K562 (cell line): Measurements from ENCODE around the gene TTC28. TPM values are rescaled to one million over a fixed set of nuclear protein-coding genes. Genes with fewer than 3 reads are reported as not detected.

ENCODE experiments used
- ATAC-seq: fragments of 200-7000 bp; cut with Tn5 transposase; 3 replicates; pipeline ENCODE4 v1.9.1; 2020; ENCODE audit warnings: moderate library complexity
- BruUV-seq: library from RNA; stranded (reverse); fragments of 400-500 nt; replicated peaks from 2 replicates; lab custom pipeline; 2021; lab: Mats Ljungman, UMichigan
- CTCF ChIA-PET: fragments of 300-600 bp; formaldehyde crosslinking; extraction: SDS; loops from one replicate; lab custom pipeline; 2021; ENCODE audit warnings: low intra/inter-chr PET ratio; lab: Yijun Ruan, JAX
- POLR2A ChIA-PET: fragments of 300-600, 350-650 bp; sonication (Branson Sonifier 250); formaldehyde crosslinking; extraction: SDS; loops from one replicate; lab custom pipeline; 2021; ENCODE audit warnings: antibody characterized with exemption, inconsistent platforms; lab: Yijun Ruan, JAX
- DNase-seq, 4 experiments: peaks; one replicate each; pipeline versions ENCODE4 v3.0.0 to v3.0.0-alpha.2; 2011 to 2018; ENCODE audit warnings: low spot score in 3 of 4, mixed read lengths in 3 of 4; ENCODE audit errors: extremely low read depth in 1 of 4
- FAIRE-seq: peaks from 2 replicates; lab custom pipeline; 2011; peaks lifted over from hg19 to GRCh38; lab: Jason Lieb, UNC
- H2AFZ ChIP-seq: 2 replicates; pipeline ENCODE4 v1.6.0; 2011; ENCODE audit warnings: low read depth, low read length, control low read depth, inconsistent platforms
- H3K27ac ChIP-seq: fragments of 200-600 bp; 3 replicates; pipeline ENCODE4 v1.8.0; 2011; ENCODE audit warnings: low read depth, mild to moderate bottlenecking, control low read depth, inconsistent platforms, low read length, moderate library complexity, mixed read lengths; ENCODE audit errors: extremely low read depth
- H3K27me3 ChIP-seq, 2 experiments: fragments of 300-600 bp in 1 of 2; 2 replicates in 1 of 2; 3 replicates in 1 of 2; pipeline versions ENCODE4 v1.6.0 to v1.8.0; 2011; ENCODE audit warnings: inconsistent platforms in 2 of 2, low read length in 2 of 2, mild to moderate bottlenecking in 1 of 2, mixed read lengths in 1 of 2, moderate library complexity in 1 of 2; ENCODE audit not compliant: control insufficient read depth in 2 of 2, insufficient read depth in 2 of 2
- H3K36me3 ChIP-seq: fragments of 300-600 bp; 3 replicates; pipeline ENCODE4 v1.8.0; 2011; ENCODE audit warnings: mild to moderate bottlenecking, low read length, inconsistent platforms; ENCODE audit not compliant: control insufficient read depth, insufficient read depth
- H3K4me1 ChIP-seq, 2 experiments: fragments of 200-600 bp in 1 of 2; replicated peaks in 1 of 2; 2 replicates in 1 of 2; 3 replicates in 1 of 2; pipeline versions ENCODE4 v1.5.1 to v1.8.0; 2011; ENCODE audit warnings: inconsistent platforms in 2 of 2, low read length in 2 of 2, mild to moderate bottlenecking in 1 of 2, mixed read lengths in 1 of 2, moderate library complexity in 1 of 2; ENCODE audit not compliant: control insufficient read depth in 2 of 2, insufficient read depth in 2 of 2
- H3K4me2 ChIP-seq: 2 replicates; pipeline ENCODE4 v1.6.1; 2011; ENCODE audit warnings: low read length, control low read depth, inconsistent platforms, mixed read lengths; ENCODE audit not compliant: insufficient read depth
- H3K4me3 ChIP-seq: fragments of 200-600 bp; sonication (generic), shearing (Covaris generic); 2 replicates; pipeline ENCODE4 v1.5.1; 2016; ENCODE audit warnings: control low read depth, inconsistent platforms
- H3K79me2 ChIP-seq: fragments of 200-600 bp; 3 replicates; pipeline ENCODE4 v1.8.0; 2011; ENCODE audit warnings: low read length, inconsistent platforms; ENCODE audit not compliant: control insufficient read depth, insufficient read depth
- H3K9ac ChIP-seq, 2 experiments: 2 replicates each; pipeline versions ENCODE4 v1.6.0 to v1.6.1; 2011; ENCODE audit warnings: low read depth in 2 of 2, low read length in 2 of 2, control low read depth in 1 of 2, inconsistent platforms in 1 of 2, mild to moderate bottlenecking in 1 of 2, mixed read lengths in 1 of 2; ENCODE audit not compliant: insufficient read depth in 1 of 2
- H3K9me1 ChIP-seq: one replicate; pipeline ENCODE4 v1.6.0; 2011; ENCODE audit warnings: inconsistent platforms, mild to moderate bottlenecking, low read length, moderate library complexity; ENCODE audit not compliant: control insufficient read depth, insufficient read depth
- H3K9me3 ChIP-seq: replicated peaks from 2 replicates; pipeline ENCODE4 v1.5.1; 2011; ENCODE audit warnings: low read depth, low read length, inconsistent platforms; ENCODE audit not compliant: control insufficient read depth, insufficient read depth
- H4K20me1 ChIP-seq: replicated peaks from 2 replicates; pipeline ENCODE4 v1.6.1; 2011; ENCODE audit warnings: low read length, inconsistent platforms, mixed read lengths; ENCODE audit not compliant: control insufficient read depth, insufficient read depth
- ARID1B ChIP-seq: fragments of 450-650 bp; IDR thresholded peaks from 2 replicates; pipeline ENCODE4 v1.6.1; 2016; ENCODE audit warnings: antibody characterized with exemption, mild to moderate bottlenecking, inconsistent platforms
- CBX8 ChIP-seq: fragments of 200-600 bp; sonication (generic); IDR thresholded peaks from 2 replicates; pipeline ENCODE4 v1.6.1; 2012; ENCODE audit warnings: borderline replicate concordance, mixed run types, low read depth, mild to moderate bottlenecking, moderate library complexity, mixed read lengths, low read length, control low read depth, inconsistent platforms; ENCODE audit not compliant: poor library complexity, severe bottlenecking; ENCODE audit errors: extremely low read depth
- COPS2 ChIP-seq: fragments of 450-650 bp; conservative IDR thresholded peaks from 2 replicates; pipeline ENCODE4 v1.6.1; 2016; ENCODE audit warnings: mild to moderate bottlenecking, moderate library complexity
- FOSL1 ChIP-seq: fragments of 200-800 bp; sonication (Bioruptor generic); conservative IDR thresholded peaks from 2 replicates; pipeline ENCODE4 v1.6.1; 2016; ENCODE audit warnings: missing genetic modification characterization, missing compliant biosample characterization
- JUND ChIP-seq, 2 experiments: IDR thresholded peaks; 2 replicates in 1 of 2; 3 replicates in 1 of 2; pipeline ENCODE4 v1.6.1; 2011; ENCODE audit warnings: borderline replicate concordance in 2 of 2, low read depth in 2 of 2, low read length in 2 of 2, improper control_type of control experiment in 1 of 2, missing biosample characterization in 1 of 2, missing genetic modification characterization in 1 of 2, missing genetic modification reagents in 1 of 2
- KDM1A ChIP-seq, 2 experiments: fragments of 450-650 bp; IDR thresholded peaks; 2 replicates each; pipeline ENCODE4 v1.6.1; 2016; ENCODE audit warnings: mild to moderate bottlenecking in 2 of 2
- PPARD ChIP-seq: fragments of 250-450 bp; sonication (Bioruptor Pico); IDR thresholded peaks from 2 replicates; pipeline ENCODE4 v1.8.0; 2022; ENCODE audit warnings: inconsistent platforms, mild to moderate bottlenecking, moderate library complexity
- RB1 ChIP-seq: fragments of 450-650 bp; IDR thresholded peaks from 2 replicates; pipeline ENCODE4 v1.6.1; 2017; ENCODE audit warnings: low read depth, mild to moderate bottlenecking
- SLC30A9 ChIP-seq: fragments of 250-450 bp; sonication (Bioruptor Pico); IDR thresholded peaks from 2 replicates; pipeline ENCODE4 v1.8.0; 2022; ENCODE audit warnings: mild to moderate bottlenecking, moderate library complexity
- SMAD4 ChIP-seq: fragments of 250-450 bp; sonication (Bioruptor Pico); conservative IDR thresholded peaks from 2 replicates; pipeline ENCODE4 v1.8.0; 2021; ENCODE audit warnings: inconsistent platforms, mild to moderate bottlenecking, moderate library complexity
- SOX6 ChIP-seq: fragments of 450-650 bp; IDR thresholded peaks from 2 replicates; pipeline ENCODE4 v1.6.1; 2014; ENCODE audit warnings: mild to moderate bottlenecking
- YY1 ChIP-seq, 3 experiments: IDR thresholded peaks; 2 replicates each; pipeline ENCODE4 v1.6.1; 2011; ENCODE audit warnings: low read length in 2 of 3, mild to moderate bottlenecking in 2 of 3, moderate library complexity in 2 of 3, borderline replicate concordance in 1 of 3, control low read depth in 1 of 3, low read depth in 1 of 3; ENCODE audit not compliant: insufficient read depth in 3 of 3, insufficient replicate concordance in 2 of 3, control insufficient read depth in 1 of 3, insufficient read length in 1 of 3; ENCODE audit errors: extremely low read depth in 1 of 3
- ZFPM2 ChIP-seq: fragments of 250-450 bp; sonication (Bioruptor Pico); IDR thresholded peaks from 2 replicates; pipeline ENCODE4 v1.5.1; 2022; ENCODE audit warnings: mild to moderate bottlenecking
- ZNF224 ChIP-seq: sonication (generic); formaldehyde crosslinking; IDR thresholded peaks from 2 replicates; pipeline ENCODE4 v1.8.0; 2022; ENCODE audit warnings: mild to moderate bottlenecking, missing genetic modification reagents
- ZNF324 ChIP-seq: fragments of 250-450 bp; sonication (Bioruptor Pico); IDR thresholded peaks from 2 replicates; pipeline ENCODE4 v1.4.0; 2020; ENCODE audit warnings: mild to moderate bottlenecking
- ZNF436 ChIP-seq: fragments of 250-450, 450-650 bp; sonication (Bioruptor Pico); formaldehyde crosslinking; IDR thresholded peaks from 2 replicates; pipeline ENCODE4 v1.7.0; 2020; ENCODE audit warnings: mild to moderate bottlenecking
- WGBS: fragments of 100-300 bp; shearing (Covaris generic); methylation state at CpG from one replicate; pipeline ENCODE4 v1.1.6; 2016; ENCODE audit warnings: low coverage, mixed read lengths; ENCODE audit not compliant: insufficient coverage; ENCODE audit errors: missing lambda C conversion rate; 5-methylcytosine and 5-hydroxymethylcytosine counted together
- in situ Hi-C: fragments of 300-500 bp; cut with MboI; formaldehyde crosslinking; loops from 4 replicates; pipeline ENCODE4 v1.15.0; 2018; ENCODE audit warnings: inconsistent platforms, mixed read lengths
- intact Hi-C: fragments of 100-400 bp; cut with micrococcal nuclease; formaldehyde crosslinking; loops from 2 replicates; pipeline ENCODE4 v1.14.2; 2022
- polyA plus RNA-seq, 8 experiments: library from polyadenylated mRNA; depleted of rRNA in 4 of 8; stranded (reverse) in 5 of 8; unstranded in 3 of 8; fragments of >200 nt; fragmentation: Nextera tagmentation in 2 of 8; fragmentation: Illumina TruSeq in 1 of 8; extraction: Ambion mirVana in 2 of 8; extraction: Trizol in 1 of 8; gene quantifications; 2 replicates each; pipeline versions ENCODE4 v1.2.1 to v1.2.3, GENCODE V29; 2011 to 2014; ENCODE audit warnings: inconsistent platforms in 1 of 8, missing spikeins in 1 of 8
- total RNA-seq, 7 experiments: library from RNA; depleted of rRNA in 6 of 7; stranded (reverse); fragments of >200 nt in 6 of 7; fragmentation: Illumina TruSeq in 2 of 7; extraction: Trizol in 2 of 7; gene quantifications; 2 replicates each; pipeline versions ENCODE4 v1.2.1 to v1.2.3, GENCODE V29; 2011 to 2021; ENCODE audit warnings: low replicate concordance in 1 of 7

TTC28 gene
- total and polyA plus RNA-seq, 9 of the 15 experiments (the other 6 are each of a cell fraction or from before 2014, with no cell fraction given), result 0.22 to 10.7 (median 3.1) TPM

DNA sequence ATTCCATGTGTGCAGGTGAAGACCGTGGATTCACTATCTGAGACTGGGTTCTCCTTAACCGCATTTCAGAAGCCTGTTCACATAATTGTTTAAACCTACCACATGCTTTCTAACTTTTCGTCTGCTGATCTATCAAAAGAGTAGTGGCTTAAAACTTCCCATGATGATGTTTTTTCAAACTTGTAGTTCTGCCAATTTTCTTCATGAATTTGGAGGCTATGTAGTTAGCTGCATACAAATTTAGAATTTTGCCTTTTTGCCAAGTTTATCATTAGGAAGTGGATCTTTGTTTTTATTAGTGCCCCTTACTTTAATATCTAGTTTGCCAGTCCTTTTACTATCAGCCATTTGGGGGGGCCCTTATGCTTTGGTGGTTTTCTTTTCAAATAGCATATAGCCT is 703.1 kb downstream of the TTC28 start:
- Histone ChIP-seq H3K4me3 (no peak overlapping the region), H3K9ac (no peak overlapping the region), H3K27me3 (no peaks in the 10 kb centered on the region), H3K27ac (no peak overlapping the region)
- POLR2A ChIA-PET, result no interaction called here
- in situ Hi-C loops, result no loop called here
- DNase-seq, result no peak
- TF ChIP-seq YY1 (IDR thresholded peaks at IDR 0.05; ENCODE audit: borderline replicate concordance in 1 of 3, control insufficient read depth in 1 of 3, extremely low read depth in 1 of 3, insufficient read depth in 3 of 3, insufficient read length in 1 of 3, insufficient replicate concordance in 2 of 3, low read depth in 1 of 3, low read length in 2 of 3), result no peak
- TF ChIP-seq, all 486 proteins: peak for 0
- no peak overlapping the region for H2AFZ ChIP-seq
- CTCF ChIA-PET, result no interaction called here
- no peaks in the 10 kb centered on the region for H3K9me3 ChIP-seq
- H3K79me2 ChIP-seq, result no peaks in the 10 kb centered on the region
- no peaks in the 10 kb centered on the region for H4K20me1 ChIP-seq
- FAIRE-seq, result no peak
- no peak overlapping the region for H3K4me2 ChIP-seq
- ATAC-seq, result no peak
- intact Hi-C loops, result no loop called here
- no peaks in the 10 kb centered on the region for H3K36me3 ChIP-seq
- H3K9me1 ChIP-seq, result no peaks in the 10 kb centered on the region
- WGBS, result 50% methylated on average over 2 of the region's 3 CpGs
- BruUV-seq, result no TSS peak
- no peaks in the 10 kb centered on the region; a peak in 1 of 5 replicates for H3K4me1 ChIP-seq

DNA sequence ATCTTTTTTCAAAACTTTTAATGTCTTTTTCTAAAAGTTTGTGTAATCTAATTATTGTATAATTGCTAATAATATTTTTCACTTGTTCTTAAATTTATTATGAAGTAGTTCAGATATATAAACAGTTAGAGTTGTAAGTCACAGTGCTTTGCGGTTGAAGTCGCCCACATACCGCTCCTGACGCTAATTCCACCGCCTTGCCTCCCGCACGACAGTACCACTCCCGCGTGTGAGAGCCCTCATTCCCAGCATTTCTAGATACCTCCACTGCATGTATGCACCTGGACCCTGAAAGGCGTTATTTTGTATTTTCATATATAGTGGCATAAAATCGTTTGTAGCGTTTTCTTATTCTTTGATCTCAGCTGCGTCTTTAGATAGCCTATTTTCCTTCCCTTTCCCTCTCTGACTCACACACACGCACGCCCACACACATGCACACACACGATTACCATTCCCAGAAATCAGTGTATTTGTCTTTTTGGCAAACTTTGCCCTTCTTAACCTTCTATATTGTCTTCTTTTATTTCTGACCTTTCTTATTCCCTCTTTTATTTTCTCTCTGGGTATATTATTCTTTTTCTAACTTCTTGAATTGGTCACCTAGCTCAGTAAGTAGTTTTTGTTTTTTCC is 704.1 kb downstream of the TTC28 start:
- CTCF ChIA-PET, result no interaction called here
- no peaks in the 10 kb centered on the region for H3K9me1 ChIP-seq
- DNase-seq, result no peak
- H2AFZ ChIP-seq, result no peak overlapping the region
- POLR2A ChIA-PET, result interaction anchor here (0.7 kb wide), 1 partner anchor 188 kb away, joined by 3 read pairs; no protein-coding TSS in a partner anchor
- no peak overlapping the region for H3K27ac ChIP-seq
- no peak for ATAC-seq
- no TSS peak for BruUV-seq
- 60% methylated on average over 15 of the region's 16 CpGs for WGBS
- H3K9me3 ChIP-seq, result no peaks in the 10 kb centered on the region
- H3K4me3 ChIP-seq, result no peak overlapping the region
- no peaks in the 10 kb centered on the region for H4K20me1 ChIP-seq
- FAIRE-seq, result no peak
- H3K36me3 ChIP-seq, result no peaks in the 10 kb centered on the region
- no peaks in the 10 kb centered on the region for H3K79me2 ChIP-seq
- intact Hi-C loops (no loop called here), in situ Hi-C loops (no loop called here)
- no peaks in the 10 kb centered on the region; a peak in 1 of 5 replicates for H3K4me1 ChIP-seq
- H3K9ac ChIP-seq, result no peak overlapping the region
- no peak overlapping the region for H3K4me2 ChIP-seq
- H3K27me3 ChIP-seq, result no peaks in the 10 kb centered on the region
- TF ChIP-seq SMAD4 (CRISPR knock-in tag) (no peak), ZNF324 (CRISPR knock-in tag) (no peak), RB1 (no peak), ZFPM2 (no peak), ARID1B (peak; percentile 52), KDM1A (IDR thresholded peaks at IDR 0.05) (peak; percentile 45 to 56; a peak in 2 of 4 replicates), ZNF436 (no peak), SLC30A9 (CRISPR knock-in tag) (no peak), SOX6 (no peak), JUND (IDR thresholded peaks at IDR 0.05; ENCODE audit: borderline replicate concordance, low read depth, low read length) (peak; percentile 39; the same call in 1 of the 2 replicates), JUND (tag; IDR thresholded peaks at IDR 0.05; ENCODE audit: borderline replicate concordance, low read depth, low read length) (no peak), FOSL1 (tag) (0 out of 2 replicates have a peak, but pooled peaks have one; percentile 33), CBX8 (no peak), COPS2 (no peak), PPARD (CRISPR knock-in tag) (no peak), ZNF224 (CRISPR knock-in tag) (no peak)
